GM12878 (cell line): ENCODE measurements around the gene DCUN1D3. TPM values are rescaled to one million over a fixed set of nuclear protein-coding genes. Genes with fewer than 3 reads are reported as not detected.

ENCODE experiments used
- ATF7 ChIP-seq: fragments of 450-650 bp; IDR thresholded peaks from 2 replicates; pipeline ENCODE4 v1.6.1; 2016; ENCODE audit warnings: low read depth, mild to moderate bottlenecking
- BCL11A ChIP-seq: IDR thresholded peaks from 2 replicates; pipeline ENCODE4 v1.6.1; 2011; ENCODE audit warnings: low read depth, low read length
- HDAC2 ChIP-seq: fragments of 200-600 bp; sonication (generic); IDR thresholded peaks from 2 replicates; pipeline ENCODE4 v1.6.1; 2017
- JUNB ChIP-seq: IDR thresholded peaks from 2 replicates; pipeline ENCODE4 v1.6.1; 2016; ENCODE audit warnings: antibody characterized with exemption, mild to moderate bottlenecking
- MEF2A ChIP-seq: IDR thresholded peaks from 2 replicates; pipeline ENCODE4 v1.6.1; 2011; ENCODE audit warnings: low read depth, mild to moderate bottlenecking, low read length, moderate library complexity; ENCODE audit not compliant: insufficient read depth
- MEF2B ChIP-seq: fragments of 450-650 bp; IDR thresholded peaks from 2 replicates; pipeline ENCODE4 v1.6.1; 2018; ENCODE audit warnings: mild to moderate bottlenecking, moderate library complexity; ENCODE audit not compliant: partially characterized antibody, poor library complexity, severe bottlenecking
- NFXL1 ChIP-seq: fragments of 450-650 bp; IDR thresholded peaks from 2 replicates; pipeline ENCODE4 v1.6.1; 2017; ENCODE audit warnings: antibody characterized with exemption, mild to moderate bottlenecking, borderline replicate concordance
- POLR2AphosphoS2 ChIP-seq: IDR thresholded peaks from 2 replicates; pipeline ENCODE4 v1.6.1; 2011; ENCODE audit warnings: low read depth, mild to moderate bottlenecking, low read length, improper control_type of control experiment, moderate library complexity
- RCOR1 ChIP-seq: conservative IDR thresholded peaks from 2 replicates; pipeline ENCODE4 v1.6.1; 2012; ENCODE audit warnings: low read depth, low read length, improper control_type of control experiment
- RUNX3 ChIP-seq: IDR thresholded peaks from 2 replicates; pipeline ENCODE4 v1.6.1; 2012; ENCODE audit warnings: low read length, inconsistent platforms
- SMAD1 ChIP-seq: fragments of 450-650 bp; IDR thresholded peaks from 2 replicates; pipeline ENCODE4 v1.6.1; 2018; ENCODE audit warnings: mild to moderate bottlenecking, low read depth; ENCODE audit not compliant: partially characterized antibody
- SMC3 ChIP-seq: IDR thresholded peaks from 2 replicates; pipeline ENCODE4 v1.6.1; 2011; ENCODE audit warnings: low read length, improper control_type of control experiment, borderline replicate concordance
- YBX1 ChIP-seq: fragments of 450-650 bp; IDR thresholded peaks from 2 replicates; pipeline ENCODE4 v1.6.1; 2016; ENCODE audit warnings: antibody characterized with exemption
- polyA plus RNA-seq, 11 experiments: library from polyadenylated mRNA; depleted of rRNA in 4 of 11; unstranded in 6 of 11; stranded (reverse) in 5 of 11; fragments of >200 nt; fragmentation: Nextera tagmentation in 4 of 11; fragmentation: Illumina TruSeq in 1 of 11; extraction: Ambion mirVana in 4 of 11; extraction: Trizol in 1 of 11; gene quantifications; 1 replicate in 1 of 11; 2 replicates in 10 of 11; pipeline versions ENCODE4 v1.2.1 to v1.2.3, GENCODE V29; 2011 to 2016; ENCODE audit warnings: inconsistent platforms in 2 of 11, missing spikeins in 2 of 11, low read depth in 1 of 11
- total RNA-seq, 4 experiments: library from RNA; depleted of rRNA in 3 of 4; stranded (reverse); fragments of >200 nt in 3 of 4; fragmentation: Illumina TruSeq in 1 of 4; extraction: Trizol in 1 of 4; gene quantifications; 2 replicates each; pipeline versions ENCODE4 v1.2.1 to v1.2.3, GENCODE V29; 2013 to 2021
- TF ChIP-seq, protein P1 (sequence below): fragments of 450-650 bp; IDR thresholded peaks from 2 replicates; pipeline ENCODE4 v1.6.1; 2014; ENCODE audit warnings: mild to moderate bottlenecking
- TF ChIP-seq, protein P2 (sequence below): fragments of 450-650 bp; IDR thresholded peaks from 2 replicates; pipeline ENCODE4 v1.6.1; 2017; ENCODE audit warnings: mild to moderate bottlenecking, moderate library complexity
- TF ChIP-seq, protein P3 (sequence below): fragments of 150-350 bp; IDR thresholded peaks from 2 replicates; pipeline ENCODE4 v1.6.1; 2016; ENCODE audit warnings: low read depth, low read length
- TF ChIP-seq, protein P4 (sequence below): fragments of 450-650 bp; IDR thresholded peaks from 2 replicates; pipeline ENCODE4 v1.6.1; 2017; ENCODE audit warnings: low read depth, mild to moderate bottlenecking, moderate library complexity
- TF ChIP-seq, protein P5 (sequence below): fragments of 450-650 bp; IDR thresholded peaks from 2 replicates; pipeline ENCODE4 v1.6.1; 2017; ENCODE audit warnings: borderline replicate concordance

The DCUN1D3 gene
- total and polyA plus RNA-seq, 10 of the 15 experiments (the other 5 are each of a cell fraction or from before 2014, with no cell fraction given): 0.47 to 4.5 (median 1.9) TPM

DNA sequence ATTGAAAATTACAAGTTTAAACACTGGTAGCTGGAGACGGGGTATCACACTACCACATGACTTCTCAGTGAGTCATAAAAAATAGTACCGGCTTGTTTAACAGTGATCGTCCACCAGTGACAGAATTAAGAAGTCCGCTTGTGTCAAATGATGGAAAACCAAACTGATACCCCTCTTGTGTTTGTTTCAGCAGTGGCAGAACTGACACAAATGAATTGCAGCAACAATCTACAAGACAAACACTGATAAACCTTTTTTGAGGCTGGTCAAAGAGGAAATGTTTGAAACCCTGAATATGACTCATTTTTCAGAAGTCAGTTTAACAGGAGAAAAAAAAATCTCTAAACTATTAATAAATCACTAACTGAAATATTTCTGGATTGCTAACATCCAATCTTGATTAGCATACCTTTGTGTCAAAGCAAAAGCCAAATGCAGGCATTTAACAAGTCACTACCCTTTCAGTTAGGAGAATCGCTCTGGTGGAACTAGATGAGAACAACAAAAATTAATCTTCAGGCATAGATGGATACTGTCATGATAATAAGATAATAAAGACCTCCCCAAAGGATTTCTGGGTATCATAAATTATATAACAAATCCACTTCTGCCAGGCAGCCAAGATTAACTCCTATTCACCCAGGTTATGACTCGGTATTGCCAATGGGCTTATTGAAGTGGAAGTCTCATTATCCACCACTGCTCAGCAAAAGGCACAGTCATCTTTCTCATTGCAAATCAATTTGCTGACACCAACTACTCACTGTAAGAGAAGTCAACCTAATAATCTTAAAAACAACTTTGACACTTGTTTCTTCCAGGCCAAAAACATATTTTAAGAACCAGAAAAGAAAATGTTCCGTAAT, 20.8 kb downstream of the DCUN1D3 start (continued):
- no peak for TF ChIP-seq SMAD1
- TF ChIP-seq, protein P1, sequence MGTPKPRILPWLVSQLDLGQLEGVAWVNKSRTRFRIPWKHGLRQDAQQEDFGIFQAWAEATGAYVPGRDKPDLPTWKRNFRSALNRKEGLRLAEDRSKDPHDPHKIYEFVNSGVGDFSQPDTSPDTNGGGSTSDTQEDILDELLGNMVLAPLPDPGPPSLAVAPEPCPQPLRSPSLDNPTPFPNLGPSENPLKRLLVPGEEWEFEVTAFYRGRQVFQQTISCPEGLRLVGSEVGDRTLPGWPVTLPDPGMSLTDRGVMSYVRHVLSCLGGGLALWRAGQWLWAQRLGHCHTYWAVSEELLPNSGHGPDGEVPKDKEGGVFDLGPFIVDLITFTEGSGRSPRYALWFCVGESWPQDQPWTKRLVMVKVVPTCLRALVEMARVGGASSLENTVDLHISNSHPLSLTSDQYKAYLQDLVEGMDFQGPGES: no peak
- TF ChIP-seq, protein P2, sequence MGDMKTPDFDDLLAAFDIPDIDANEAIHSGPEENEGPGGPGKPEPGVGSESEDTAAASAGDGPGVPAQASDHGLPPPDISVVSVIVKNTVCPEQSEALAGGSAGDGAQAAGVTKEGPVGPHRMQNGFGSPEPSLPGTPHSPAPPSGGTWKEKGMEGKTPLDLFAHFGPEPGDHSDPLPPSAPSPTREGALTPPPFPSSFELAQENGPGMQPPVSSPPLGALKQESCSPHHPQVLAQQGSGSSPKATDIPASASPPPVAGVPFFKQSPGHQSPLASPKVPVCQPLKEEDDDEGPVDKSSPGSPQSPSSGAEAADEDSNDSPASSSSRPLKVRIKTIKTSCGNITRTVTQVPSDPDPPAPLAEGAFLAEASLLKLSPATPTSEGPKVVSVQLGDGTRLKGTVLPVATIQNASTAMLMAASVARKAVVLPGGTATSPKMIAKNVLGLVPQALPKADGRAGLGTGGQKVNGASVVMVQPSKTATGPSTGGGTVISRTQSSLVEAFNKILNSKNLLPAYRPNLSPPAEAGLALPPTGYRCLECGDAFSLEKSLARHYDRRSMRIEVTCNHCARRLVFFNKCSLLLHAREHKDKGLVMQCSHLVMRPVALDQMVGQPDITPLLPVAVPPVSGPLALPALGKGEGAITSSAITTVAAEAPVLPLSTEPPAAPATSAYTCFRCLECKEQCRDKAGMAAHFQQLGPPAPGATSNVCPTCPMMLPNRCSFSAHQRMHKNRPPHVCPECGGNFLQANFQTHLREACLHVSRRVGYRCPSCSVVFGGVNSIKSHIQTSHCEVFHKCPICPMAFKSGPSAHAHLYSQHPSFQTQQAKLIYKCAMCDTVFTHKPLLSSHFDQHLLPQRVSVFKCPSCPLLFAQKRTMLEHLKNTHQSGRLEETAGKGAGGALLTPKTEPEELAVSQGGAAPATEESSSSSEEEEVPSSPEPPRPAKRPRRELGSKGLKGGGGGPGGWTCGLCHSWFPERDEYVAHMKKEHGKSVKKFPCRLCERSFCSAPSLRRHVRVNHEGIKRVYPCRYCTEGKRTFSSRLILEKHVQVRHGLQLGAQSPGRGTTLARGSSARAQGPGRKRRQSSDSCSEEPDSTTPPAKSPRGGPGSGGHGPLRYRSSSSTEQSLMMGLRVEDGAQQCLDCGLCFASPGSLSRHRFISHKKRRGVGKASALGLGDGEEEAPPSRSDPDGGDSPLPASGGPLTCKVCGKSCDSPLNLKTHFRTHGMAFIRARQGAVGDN: no peak
- TF ChIP-seq MEF2A: no peak
- no peak for TF ChIP-seq POLR2AphosphoS2
- TF ChIP-seq NFXL1: no peak
- TF ChIP-seq JUNB: peak; percentile 70
- peak; percentile 58 for TF ChIP-seq ATF7
- no peak for TF ChIP-seq MEF2B
- TF ChIP-seq, protein P3, sequence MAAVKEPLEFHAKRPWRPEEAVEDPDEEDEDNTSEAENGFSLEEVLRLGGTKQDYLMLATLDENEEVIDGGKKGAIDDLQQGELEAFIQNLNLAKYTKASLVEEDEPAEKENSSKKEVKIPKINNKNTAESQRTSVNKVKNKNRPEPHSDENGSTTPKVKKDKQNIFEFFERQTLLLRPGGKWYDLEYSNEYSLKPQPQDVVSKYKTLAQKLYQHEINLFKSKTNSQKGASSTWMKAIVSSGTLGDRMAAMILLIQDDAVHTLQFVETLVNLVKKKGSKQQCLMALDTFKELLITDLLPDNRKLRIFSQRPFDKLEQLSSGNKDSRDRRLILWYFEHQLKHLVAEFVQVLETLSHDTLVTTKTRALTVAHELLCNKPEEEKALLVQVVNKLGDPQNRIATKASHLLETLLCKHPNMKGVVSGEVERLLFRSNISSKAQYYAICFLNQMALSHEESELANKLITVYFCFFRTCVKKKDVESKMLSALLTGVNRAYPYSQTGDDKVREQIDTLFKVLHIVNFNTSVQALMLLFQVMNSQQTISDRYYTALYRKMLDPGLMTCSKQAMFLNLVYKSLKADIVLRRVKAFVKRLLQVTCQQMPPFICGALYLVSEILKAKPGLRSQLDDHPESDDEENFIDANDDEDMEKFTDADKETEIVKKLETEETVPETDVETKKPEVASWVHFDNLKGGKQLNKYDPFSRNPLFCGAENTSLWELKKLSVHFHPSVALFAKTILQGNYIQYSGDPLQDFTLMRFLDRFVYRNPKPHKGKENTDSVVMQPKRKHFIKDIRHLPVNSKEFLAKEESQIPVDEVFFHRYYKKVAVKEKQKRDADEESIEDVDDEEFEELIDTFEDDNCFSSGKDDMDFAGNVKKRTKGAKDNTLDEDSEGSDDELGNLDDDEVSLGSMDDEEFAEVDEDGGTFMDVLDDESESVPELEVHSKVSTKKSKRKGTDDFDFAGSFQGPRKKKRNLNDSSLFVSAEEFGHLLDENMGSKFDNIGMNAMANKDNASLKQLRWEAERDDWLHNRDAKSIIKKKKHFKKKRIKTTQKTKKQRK: no peak
- no peak; the same call in 1 of the 2 replicates for TF ChIP-seq BCL11A
- TF ChIP-seq SMC3: no peak
- TF ChIP-seq RCOR1: no peak
- no peak for TF ChIP-seq YBX1
- TF ChIP-seq RUNX3: peak; percentile 27; the same call in 1 of the 2 replicates
- TF ChIP-seq, protein P4, sequence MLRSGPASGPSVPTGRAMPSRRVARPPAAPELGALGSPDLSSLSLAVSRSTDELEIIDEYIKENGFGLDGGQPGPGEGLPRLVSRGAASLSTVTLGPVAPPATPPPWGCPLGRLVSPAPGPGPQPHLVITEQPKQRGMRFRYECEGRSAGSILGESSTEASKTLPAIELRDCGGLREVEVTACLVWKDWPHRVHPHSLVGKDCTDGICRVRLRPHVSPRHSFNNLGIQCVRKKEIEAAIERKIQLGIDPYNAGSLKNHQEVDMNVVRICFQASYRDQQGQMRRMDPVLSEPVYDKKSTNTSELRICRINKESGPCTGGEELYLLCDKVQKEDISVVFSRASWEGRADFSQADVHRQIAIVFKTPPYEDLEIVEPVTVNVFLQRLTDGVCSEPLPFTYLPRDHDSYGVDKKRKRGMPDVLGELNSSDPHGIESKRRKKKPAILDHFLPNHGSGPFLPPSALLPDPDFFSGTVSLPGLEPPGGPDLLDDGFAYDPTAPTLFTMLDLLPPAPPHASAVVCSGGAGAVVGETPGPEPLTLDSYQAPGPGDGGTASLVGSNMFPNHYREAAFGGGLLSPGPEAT: peak; percentile 45; the same call in 1 of the 2 replicates
- no peak for TF ChIP-seq HDAC2
- TF ChIP-seq, protein P5, sequence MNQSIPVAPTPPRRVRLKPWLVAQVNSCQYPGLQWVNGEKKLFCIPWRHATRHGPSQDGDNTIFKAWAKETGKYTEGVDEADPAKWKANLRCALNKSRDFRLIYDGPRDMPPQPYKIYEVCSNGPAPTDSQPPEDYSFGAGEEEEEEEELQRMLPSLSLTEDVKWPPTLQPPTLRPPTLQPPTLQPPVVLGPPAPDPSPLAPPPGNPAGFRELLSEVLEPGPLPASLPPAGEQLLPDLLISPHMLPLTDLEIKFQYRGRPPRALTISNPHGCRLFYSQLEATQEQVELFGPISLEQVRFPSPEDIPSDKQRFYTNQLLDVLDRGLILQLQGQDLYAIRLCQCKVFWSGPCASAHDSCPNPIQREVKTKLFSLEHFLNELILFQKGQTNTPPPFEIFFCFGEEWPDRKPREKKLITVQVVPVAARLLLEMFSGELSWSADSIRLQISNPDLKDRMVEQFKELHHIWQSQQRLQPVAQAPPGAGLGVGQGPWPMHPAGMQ: no peak
